ENCODE results near the gene ENOX1.

DNA sequence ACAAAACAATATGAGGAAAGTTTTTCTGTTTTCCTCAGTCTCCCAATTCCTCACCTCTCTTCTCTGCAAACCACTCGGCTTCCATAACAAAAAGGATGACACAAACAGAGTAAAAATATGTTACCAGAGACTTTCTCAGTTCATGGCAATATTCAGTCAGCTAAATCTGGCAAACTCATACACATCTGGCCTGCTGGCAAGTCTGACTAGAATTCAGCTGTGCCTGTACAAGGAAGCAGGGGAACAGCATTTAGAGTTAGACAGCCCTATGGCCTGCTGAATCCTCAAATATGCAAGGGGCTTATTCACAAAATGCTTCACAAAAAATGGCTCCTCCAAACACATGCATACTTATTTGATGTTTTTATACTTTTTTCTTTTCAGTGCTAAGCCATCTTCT is 227.8 kb downstream of the ENOX1 start:
- TF ChIP-seq ARNTL (CRISPR knock-in tag; IDR thresholded peaks at IDR 0.05; ENCODE audit: borderline replicate concordance, low read depth) (no peak), ESRRG (CRISPR knock-in tag; IDR thresholded peaks at IDR 0.05) (no peak), GLIS3 (CRISPR knock-in tag; IDR thresholded peaks at IDR 0.05) (no peak)
